ENCODE data around the gene VIPR1. TPM values are rescaled to one million over a fixed set of nuclear protein-coding genes. Genes with fewer than 3 reads are reported as not detected.
A peak's percentile ranks its signal among the peaks of the same experiment; 100 is the strongest.

The VIPR1 gene
- total RNA-seq, 2 donors from 2014 or later = 74.2 to 98.0 TPM

DNA sequence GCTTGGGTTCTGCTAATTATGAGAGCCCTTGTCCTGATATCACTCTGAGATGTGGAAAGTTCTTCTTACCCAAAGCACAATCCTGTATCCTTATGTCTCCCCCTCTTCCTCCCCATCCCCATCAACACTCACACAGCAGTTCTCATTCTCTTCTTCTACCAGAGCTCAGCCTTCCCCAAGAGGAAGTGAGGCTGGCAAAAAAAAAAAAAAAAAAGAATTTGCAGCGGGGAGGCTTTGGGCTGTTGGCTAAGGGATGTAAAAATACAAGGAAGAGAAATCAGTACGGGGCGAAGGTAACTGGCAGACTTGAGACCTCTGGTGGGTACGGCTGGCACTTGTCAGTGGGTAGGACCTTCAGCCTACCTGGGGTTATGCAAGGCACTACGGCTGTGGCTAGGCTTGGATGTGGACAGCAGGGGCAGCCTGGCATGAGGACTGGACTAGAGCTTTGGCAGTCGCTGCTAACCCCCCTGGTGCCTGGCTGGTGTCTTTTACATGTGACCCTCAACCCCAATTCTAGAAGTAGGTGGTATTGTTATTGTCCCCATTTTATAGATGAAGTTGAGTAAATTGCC, 5.4 kb downstream of the VIPR1 start:
- Histone ChIP-seq H3K4me3 (no peak overlapping the region), H3K27me3 (no peaks in the 10 kb centered on the region), H3K9me3 (no peaks in the 10 kb centered on the region), H3K9ac (ENCODE audit: low read depth in 2 of 2, low read length in 2 of 2) (peak overlapping the region; percentile 36 to 85), H3K4me1 (peaks cover 22% of the 10 kb centered on the region), H3K27ac (peak overlapping the region; percentile 83), H3K36me3 (no peaks in the 10 kb centered on the region)
- intact Hi-C loops (cut with DNase I) = no loop called here
- TF ChIP-seq, protein P1, sequence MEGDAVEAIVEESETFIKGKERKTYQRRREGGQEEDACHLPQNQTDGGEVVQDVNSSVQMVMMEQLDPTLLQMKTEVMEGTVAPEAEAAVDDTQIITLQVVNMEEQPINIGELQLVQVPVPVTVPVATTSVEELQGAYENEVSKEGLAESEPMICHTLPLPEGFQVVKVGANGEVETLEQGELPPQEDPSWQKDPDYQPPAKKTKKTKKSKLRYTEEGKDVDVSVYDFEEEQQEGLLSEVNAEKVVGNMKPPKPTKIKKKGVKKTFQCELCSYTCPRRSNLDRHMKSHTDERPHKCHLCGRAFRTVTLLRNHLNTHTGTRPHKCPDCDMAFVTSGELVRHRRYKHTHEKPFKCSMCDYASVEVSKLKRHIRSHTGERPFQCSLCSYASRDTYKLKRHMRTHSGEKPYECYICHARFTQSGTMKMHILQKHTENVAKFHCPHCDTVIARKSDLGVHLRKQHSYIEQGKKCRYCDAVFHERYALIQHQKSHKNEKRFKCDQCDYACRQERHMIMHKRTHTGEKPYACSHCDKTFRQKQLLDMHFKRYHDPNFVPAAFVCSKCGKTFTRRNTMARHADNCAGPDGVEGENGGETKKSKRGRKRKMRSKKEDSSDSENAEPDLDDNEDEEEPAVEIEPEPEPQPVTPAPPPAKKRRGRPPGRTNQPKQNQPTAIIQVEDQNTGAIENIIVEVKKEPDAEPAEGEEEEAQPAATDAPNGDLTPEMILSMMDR (IDR thresholded peaks at IDR 0.05) = no peak
- DNase-seq = no peak

- Histone ChIP-seq H3K27ac (peak overlapping the region; percentile 83), H3K36me3 (no peaks in the 10 kb centered on the region), H3K27me3 (no peaks in the 10 kb centered on the region), H3K9ac (ENCODE audit: low read depth in 2 of 2, low read length in 2 of 2) (peak overlapping the region in 1 of 2 donors; percentile 85), H3K4me3 (no peak overlapping the region), H3K9me3 (no peaks in the 10 kb centered on the region), H3K4me1 (peaks cover 22% of the 10 kb centered on the region)
- intact Hi-C loops (cut with DNase I) = no loop called here
- TF ChIP-seq, protein P1 (IDR thresholded peaks at IDR 0.05) = no peak
- DNase-seq = no peak
Measured at GRCh38 chr3:42508562-42508961, 6.1 kb downstream of the VIPR1 start.

DNA sequence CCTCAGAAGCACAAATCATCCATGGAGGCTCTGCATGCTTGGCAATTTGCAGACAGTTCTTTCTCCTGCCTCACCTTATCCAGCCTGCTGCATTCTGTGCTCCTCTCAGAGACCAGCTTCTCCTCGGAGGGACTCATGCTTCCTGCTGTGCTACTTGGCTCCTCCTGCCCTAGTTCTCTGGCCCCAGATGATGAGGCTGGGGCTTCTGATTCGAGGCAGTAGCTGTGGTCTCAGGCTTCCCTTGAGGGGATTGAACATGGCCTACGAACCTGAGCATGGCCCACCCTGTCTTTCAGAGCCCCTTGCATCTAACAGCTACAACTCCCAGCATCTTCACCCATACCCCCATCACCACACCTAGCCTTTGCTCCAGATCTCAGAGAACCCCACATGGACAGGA, 6.7 kb downstream of the VIPR1 start:
- peak overlapping the region in 1 of 2 donors; percentile 35 for H3K9ac ChIP-seq (ENCODE audit: low read depth in 2 of 2, low read length in 2 of 2)
- H3K27ac ChIP-seq = no peak overlapping the region
- DNase-seq = no peak
- no peaks in the 10 kb centered on the region for H3K27me3 ChIP-seq
- TF ChIP-seq, protein P1 (IDR thresholded peaks at IDR 0.05) = no peak
- H3K36me3 ChIP-seq = no peaks in the 10 kb centered on the region
- no peak overlapping the region for H3K4me3 ChIP-seq
- H3K4me1 ChIP-seq = peaks cover 22% of the 10 kb centered on the region
- no peaks in the 10 kb centered on the region for H3K9me3 ChIP-seq
- intact Hi-C loops (cut with DNase I) = no loop called here

DNA sequence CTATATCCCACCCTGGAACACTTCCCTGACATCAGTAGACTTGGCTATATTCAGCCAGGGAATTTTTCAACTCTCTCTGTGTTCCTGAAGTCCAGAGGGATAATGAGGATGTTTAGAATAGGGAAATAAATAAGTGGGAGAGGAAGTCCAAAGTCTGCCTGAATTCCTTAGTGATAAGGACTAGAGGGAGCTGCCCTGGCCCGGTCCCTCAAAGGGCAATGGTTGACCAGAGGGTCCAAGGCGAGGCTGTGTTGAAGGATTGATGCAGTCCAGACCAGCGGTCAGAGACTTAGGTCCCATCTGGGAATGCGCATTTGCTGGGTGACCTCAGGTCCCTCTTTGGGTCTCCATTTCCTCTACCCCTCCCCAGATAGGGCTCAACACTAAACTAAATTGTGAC, 7.9 kb downstream of the VIPR1 start:
- Histone ChIP-seq H3K9me3 (no peaks in the 10 kb centered on the region), H3K27me3 (no peaks in the 10 kb centered on the region), H3K9ac (ENCODE audit: low read depth in 2 of 2, low read length in 2 of 2) (peak overlapping the region in 1 of 2 donors; percentile 35), H3K36me3 (no peaks in the 10 kb centered on the region), H3K27ac (peak overlapping the region; percentile 58), H3K4me1 (peaks cover 26% of the 10 kb centered on the region), H3K4me3 (no peak overlapping the region)
- DNase-seq = peak; percentile 66
- TF ChIP-seq, protein P1 (IDR thresholded peaks at IDR 0.05) = no peak
- intact Hi-C loops (cut with DNase I) = no loop called here

GRCh38 chr3:42511201-42511600, 8.8 kb downstream of the VIPR1 start:
- Histone ChIP-seq H3K4me3 (no peak overlapping the region), H3K36me3 (no peaks in the 10 kb centered on the region), H3K4me1 (peaks cover 32% of the 10 kb centered on the region), H3K9me3 (no peaks in the 10 kb centered on the region), H3K9ac (ENCODE audit: low read depth in 2 of 2, low read length in 2 of 2) (peak overlapping the region in 1 of 2 donors; percentile 13), H3K27ac (peak overlapping the region; percentile 58), H3K27me3 (no peaks in the 10 kb centered on the region)
- intact Hi-C loops (cut with DNase I) = no loop called here
- no peak for DNase-seq
- TF ChIP-seq, protein P1 (IDR thresholded peaks at IDR 0.05) = no peak

Data from colonic mucosa (tissue), 4 donors.